GM10266 (cell line): ENCODE results near the gene MCM9.

Source experiments
- DNase-seq: peaks from one replicate; pipeline ENCODE4 v3.0.0; 2012; ENCODE audit errors: extremely low spot score
- TF ChIP-seq, protein P1 (sequence below): IDR thresholded peaks from 2 replicates; pipeline ENCODE4 v1.5.1; 2012; ENCODE audit warnings: mild to moderate bottlenecking, low read depth; ENCODE audit not compliant: control insufficient read depth, insufficient read depth; ENCODE audit errors: missing control alignments

The MCM9 gene

DNA sequence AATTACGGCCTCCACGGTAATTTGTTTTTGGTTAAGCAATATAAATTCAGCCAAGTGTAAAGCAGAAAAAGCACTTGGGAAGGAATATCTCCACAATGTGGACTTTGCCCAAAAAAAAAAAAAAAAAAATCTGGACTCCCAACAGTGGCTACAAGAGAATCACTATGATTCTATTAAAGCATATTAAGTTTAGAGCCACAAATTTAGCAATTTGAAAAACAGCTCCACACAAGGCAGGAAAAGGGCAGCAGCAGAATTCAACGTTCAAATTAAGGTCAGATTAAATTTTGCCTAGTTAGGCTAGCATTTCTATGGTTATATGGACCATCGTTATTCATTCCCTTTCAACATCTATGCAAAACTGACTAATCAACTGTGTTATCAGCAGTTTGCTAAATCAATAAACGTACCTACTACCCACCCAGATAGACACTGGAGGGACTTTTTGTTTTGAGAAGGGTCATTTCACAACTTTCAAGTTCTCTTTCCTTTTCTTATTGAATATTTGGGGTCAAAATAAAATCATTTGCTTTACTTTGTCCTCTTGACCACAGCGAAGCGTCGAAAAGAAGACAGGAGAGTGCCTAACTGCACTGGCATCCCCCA, 1.0 kb downstream of the MCM9 start:
- TF ChIP-seq, protein P1, sequence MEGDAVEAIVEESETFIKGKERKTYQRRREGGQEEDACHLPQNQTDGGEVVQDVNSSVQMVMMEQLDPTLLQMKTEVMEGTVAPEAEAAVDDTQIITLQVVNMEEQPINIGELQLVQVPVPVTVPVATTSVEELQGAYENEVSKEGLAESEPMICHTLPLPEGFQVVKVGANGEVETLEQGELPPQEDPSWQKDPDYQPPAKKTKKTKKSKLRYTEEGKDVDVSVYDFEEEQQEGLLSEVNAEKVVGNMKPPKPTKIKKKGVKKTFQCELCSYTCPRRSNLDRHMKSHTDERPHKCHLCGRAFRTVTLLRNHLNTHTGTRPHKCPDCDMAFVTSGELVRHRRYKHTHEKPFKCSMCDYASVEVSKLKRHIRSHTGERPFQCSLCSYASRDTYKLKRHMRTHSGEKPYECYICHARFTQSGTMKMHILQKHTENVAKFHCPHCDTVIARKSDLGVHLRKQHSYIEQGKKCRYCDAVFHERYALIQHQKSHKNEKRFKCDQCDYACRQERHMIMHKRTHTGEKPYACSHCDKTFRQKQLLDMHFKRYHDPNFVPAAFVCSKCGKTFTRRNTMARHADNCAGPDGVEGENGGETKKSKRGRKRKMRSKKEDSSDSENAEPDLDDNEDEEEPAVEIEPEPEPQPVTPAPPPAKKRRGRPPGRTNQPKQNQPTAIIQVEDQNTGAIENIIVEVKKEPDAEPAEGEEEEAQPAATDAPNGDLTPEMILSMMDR: no peak
- no peak for DNase-seq

DNA sequence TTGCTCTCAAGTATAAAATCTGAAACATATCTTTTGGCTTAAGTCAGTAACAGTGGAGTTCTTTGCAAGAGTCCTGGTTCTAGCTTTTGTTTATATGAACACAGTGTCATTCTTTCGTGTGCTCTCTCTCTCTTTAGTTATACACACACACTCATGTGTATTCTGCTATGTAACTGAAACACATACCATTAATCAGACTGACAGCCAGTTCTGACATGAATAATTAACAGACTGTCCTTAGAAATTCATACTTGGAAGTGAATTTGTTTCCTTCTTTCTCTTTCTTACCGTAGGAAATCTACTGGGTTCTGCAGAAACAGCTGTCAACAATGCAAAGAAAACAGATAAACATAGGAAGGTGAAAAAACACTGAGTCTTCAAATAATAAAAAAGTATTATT, 2.5 kb downstream of the MCM9 start:
- TF ChIP-seq, protein P1: no peak
- DNase-seq: no peak

DNA sequence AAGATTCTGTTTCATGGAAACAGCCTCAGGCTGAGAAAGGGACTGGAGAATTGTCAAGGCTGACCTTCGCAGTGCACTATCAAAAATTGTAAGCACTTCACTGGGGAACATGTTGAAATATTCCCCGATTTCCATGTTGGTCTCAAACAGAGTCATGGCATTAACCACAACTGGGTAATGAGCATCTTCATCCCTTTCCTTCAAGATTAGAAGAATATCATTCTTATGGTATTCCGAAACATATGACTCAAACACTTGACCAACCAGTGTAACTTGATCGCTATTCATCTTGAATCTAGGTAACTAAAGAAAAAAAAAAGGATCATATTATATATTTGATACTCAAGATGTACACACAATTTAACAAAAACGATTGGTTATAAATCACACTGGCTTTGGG, 3.5 kb downstream of the MCM9 start:
- TF ChIP-seq, protein P1: no peak
- DNase-seq: no peak

DNA sequence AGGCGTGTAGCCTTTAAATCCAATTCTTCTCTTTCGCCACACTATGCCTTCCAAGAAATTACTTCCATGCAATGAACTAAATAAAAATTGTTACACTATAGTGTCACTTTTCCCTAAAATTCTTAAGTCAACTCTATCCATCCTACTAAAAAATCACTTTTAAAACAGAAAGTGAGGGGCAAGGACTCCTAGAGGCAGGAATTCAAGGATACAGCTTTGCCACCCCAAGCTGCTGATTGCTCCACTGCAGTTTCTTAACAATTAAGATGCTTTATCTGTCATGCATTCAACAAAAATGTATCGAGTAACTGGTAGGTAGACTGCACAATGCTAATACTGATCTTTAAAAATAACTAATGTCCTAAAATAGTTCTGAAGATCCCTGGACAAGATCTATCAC, 4.3 kb downstream of the MCM9 start:
- TF ChIP-seq, protein P1: no peak
- DNase-seq: no peak

DNA sequence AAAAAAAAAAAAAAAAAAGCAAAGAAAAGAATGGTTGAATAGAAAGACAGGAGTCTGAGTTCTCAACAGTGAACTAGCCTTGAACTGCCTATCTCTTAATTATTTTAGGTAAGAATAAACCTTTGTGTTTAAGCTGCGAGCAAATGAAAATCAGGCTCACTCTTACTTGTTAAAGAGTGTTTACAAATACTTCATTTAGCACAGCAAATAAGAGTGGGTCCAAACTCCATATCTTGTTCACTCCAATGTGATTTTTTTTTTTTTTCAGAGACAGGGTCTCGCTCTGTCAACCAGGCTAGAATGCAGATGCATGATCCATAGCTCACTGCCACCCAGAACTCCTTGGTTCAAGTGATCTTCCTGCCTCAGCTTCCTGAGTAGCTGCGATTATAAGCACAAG, 11.9 kb downstream of the MCM9 start:
- DNase-seq: no peak
- TF ChIP-seq, protein P1: no peak

DNA sequence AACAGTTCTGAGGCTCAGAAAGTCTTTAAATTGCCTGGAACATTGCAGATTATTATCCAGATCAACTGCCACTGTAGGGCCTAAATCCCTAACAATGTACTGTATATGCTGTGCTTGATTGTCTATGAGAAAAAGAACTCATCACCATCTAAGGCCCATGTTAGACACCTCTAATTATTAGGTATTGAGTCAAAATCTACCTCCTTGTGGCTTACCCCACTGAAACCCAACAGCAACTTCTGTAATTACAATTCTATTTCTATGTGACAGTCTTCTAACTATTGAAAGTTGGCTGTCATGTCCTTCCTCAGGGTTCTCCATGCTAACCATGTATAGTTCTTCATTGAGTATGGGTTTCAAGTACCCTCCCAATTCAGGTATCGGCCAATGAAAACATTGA, 13.9 kb downstream of the MCM9 start:
- DNase-seq: no peak
- TF ChIP-seq, protein P1: no peak

DNA sequence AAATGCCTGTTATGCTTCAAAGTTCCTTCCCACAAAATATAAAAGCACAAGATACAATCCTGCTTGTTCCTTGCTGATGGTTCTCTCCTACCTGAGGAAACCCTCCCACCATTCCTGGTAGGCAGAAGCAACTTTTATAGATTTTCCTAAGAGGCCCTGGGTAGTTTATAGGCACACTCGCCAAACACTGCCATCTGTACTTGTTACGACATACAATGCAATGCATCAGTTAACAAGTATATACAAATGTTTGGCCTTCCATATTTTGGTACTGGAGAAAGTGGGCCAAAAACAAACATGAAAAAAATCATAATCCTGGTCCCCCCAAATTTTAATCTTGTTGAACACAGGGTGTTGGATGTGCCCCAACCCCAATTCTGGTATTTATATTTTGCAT, 16.6 kb downstream of the MCM9 start:
- DNase-seq: no peak
- TF ChIP-seq, protein P1: no peak
